SU-DHL-6 (cell line): Measurements from ENCODE around the gene LIPH.

ENCODE experiments used
- H2AFZ ChIP-seq: fragments of 200-600 bp; sonication (generic); 2 replicates; pipeline ENCODE4 v1.6.1; 2014; ENCODE audit warnings: low read depth, mild to moderate bottlenecking, moderate library complexity, mixed read lengths, antibody characterized with exemption, low read length; ENCODE audit not compliant: severe bottlenecking
- H3F3A ChIP-seq: fragments of 200-600 bp; shearing (Covaris generic); 2 replicates; pipeline ENCODE4 v1.6.0; 2016; ENCODE audit warnings: antibody characterized with exemption, mild to moderate bottlenecking; ENCODE audit not compliant: insufficient read depth
- H3K27ac ChIP-seq: fragments of 200-600 bp; sonication (generic); 2 replicates; pipeline ENCODE4 v1.5.1; 2016; ENCODE audit warnings: low read depth, mild to moderate bottlenecking, low read length, moderate library complexity, mixed read lengths
- H3K27me3 ChIP-seq: fragments of 200-600 bp; sonication (generic), shearing (Covaris generic); 2 replicates; pipeline ENCODE4 v1.6.0; 2014; ENCODE audit warnings: mild to moderate bottlenecking, low read length
- H3K36me3 ChIP-seq: fragments of 200-600 bp; sonication (generic); 2 replicates; pipeline ENCODE4 v1.6.1; 2014; ENCODE audit warnings: mild to moderate bottlenecking, low read length, mixed read lengths
- H3K4me2 ChIP-seq: fragments of 300-600, 200-600 bp; shearing (Covaris generic), sonication (generic); 2 replicates; pipeline ENCODE4 v1.6.0; 2014; ENCODE audit warnings: low read length, low read depth, mild to moderate bottlenecking; ENCODE audit not compliant: poor library complexity, severe bottlenecking
- H3K4me3 ChIP-seq: fragments of 200-600 bp; sonication (generic); 2 replicates; pipeline ENCODE4 v1.5.1; 2014; ENCODE audit warnings: antibody characterized with exemption, low read length, mild to moderate bottlenecking, mixed read lengths; ENCODE audit not compliant: insufficient read depth, poor library complexity, severe bottlenecking
- H3K79me2 ChIP-seq: fragments of 200-600 bp; sonication (generic); 2 replicates; pipeline ENCODE4 v1.6.1; 2014; ENCODE audit warnings: mild to moderate bottlenecking, low read length, moderate library complexity; ENCODE audit not compliant: insufficient read depth
- H3K9ac ChIP-seq: fragments of 200-600 bp; sonication (generic); 2 replicates; pipeline ENCODE4 v1.7.0; 2014; ENCODE audit warnings: mild to moderate bottlenecking, low read length
- H3K9me2 ChIP-seq: fragments of 200-600 bp; sonication (generic); replicated peaks from 2 replicates; pipeline ENCODE4 v1.6.1; 2014; ENCODE audit warnings: low read length; ENCODE audit not compliant: insufficient read depth
- H3K9me3 ChIP-seq: fragments of 200-600 bp; sonication (generic); 2 replicates; pipeline ENCODE4 v1.6.1; 2014; ENCODE audit warnings: low read length, mixed read lengths; ENCODE audit not compliant: insufficient read depth
- H4K20me1 ChIP-seq: fragments of 200-600 bp; sonication (generic); 2 replicates; pipeline ENCODE4 v1.6.1; 2014; ENCODE audit warnings: low read depth, mild to moderate bottlenecking, antibody characterized with exemption, low read length, moderate library complexity, mixed read lengths
- EZH2phosphoT487 ChIP-seq: fragments of 200-600 bp; sonication (generic), shearing (Covaris generic); conservative IDR thresholded peaks from 2 replicates; pipeline ENCODE4 v1.6.1; 2018; ENCODE audit warnings: mild to moderate bottlenecking, antibody characterized with exemption, low read length, moderate library complexity, mixed read lengths
- TF ChIP-seq, protein P1 (sequence below): fragments of 200-600 bp; sonication (generic); IDR thresholded peaks from one replicate; pipeline ENCODE4 v1.5.1; 2017; ENCODE audit warnings: antibody characterized with exemption, mild to moderate bottlenecking, low read length, moderate library complexity; ENCODE audit not compliant: insufficient read depth, poor library complexity, severe bottlenecking

The LIPH gene

DNA sequence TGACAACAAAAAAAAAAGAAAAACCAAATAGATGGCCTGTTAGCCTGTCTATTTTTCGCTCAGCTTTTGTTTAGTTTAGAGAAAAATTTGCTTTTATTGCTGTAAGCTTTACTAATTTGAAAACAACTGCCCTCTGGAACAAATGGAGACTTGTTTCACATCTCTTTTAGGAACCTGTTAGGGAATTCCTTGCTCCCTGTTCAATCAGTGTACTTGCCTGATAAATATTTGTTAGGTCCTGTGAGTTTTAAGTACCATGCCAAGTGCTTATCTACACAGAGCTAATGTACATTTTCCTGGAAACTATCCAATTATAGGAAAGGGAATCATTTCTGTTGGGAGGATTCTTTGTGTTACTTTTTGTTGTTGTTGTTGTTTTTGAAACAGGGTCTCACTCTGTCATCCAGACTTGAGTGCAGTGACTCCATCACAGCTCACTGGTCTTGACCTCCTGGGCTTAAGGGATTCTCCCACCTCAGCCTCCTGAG is 3.5 kb upstream of the LIPH start:
- H3K9ac ChIP-seq: no peak overlapping the region
- no peak overlapping the region for H2AFZ ChIP-seq
- H3K36me3 ChIP-seq: no peaks in the 10 kb centered on the region
- H3K27ac ChIP-seq: no peak overlapping the region
- H3K4me3 ChIP-seq: no peak overlapping the region
- H3K9me2 ChIP-seq: no peaks in the 10 kb centered on the region
- H4K20me1 ChIP-seq: no peaks in the 10 kb centered on the region
- H3F3A ChIP-seq: no peaks in the 10 kb centered on the region
- no peaks in the 10 kb centered on the region for H3K9me3 ChIP-seq
- TF ChIP-seq, protein P1, sequence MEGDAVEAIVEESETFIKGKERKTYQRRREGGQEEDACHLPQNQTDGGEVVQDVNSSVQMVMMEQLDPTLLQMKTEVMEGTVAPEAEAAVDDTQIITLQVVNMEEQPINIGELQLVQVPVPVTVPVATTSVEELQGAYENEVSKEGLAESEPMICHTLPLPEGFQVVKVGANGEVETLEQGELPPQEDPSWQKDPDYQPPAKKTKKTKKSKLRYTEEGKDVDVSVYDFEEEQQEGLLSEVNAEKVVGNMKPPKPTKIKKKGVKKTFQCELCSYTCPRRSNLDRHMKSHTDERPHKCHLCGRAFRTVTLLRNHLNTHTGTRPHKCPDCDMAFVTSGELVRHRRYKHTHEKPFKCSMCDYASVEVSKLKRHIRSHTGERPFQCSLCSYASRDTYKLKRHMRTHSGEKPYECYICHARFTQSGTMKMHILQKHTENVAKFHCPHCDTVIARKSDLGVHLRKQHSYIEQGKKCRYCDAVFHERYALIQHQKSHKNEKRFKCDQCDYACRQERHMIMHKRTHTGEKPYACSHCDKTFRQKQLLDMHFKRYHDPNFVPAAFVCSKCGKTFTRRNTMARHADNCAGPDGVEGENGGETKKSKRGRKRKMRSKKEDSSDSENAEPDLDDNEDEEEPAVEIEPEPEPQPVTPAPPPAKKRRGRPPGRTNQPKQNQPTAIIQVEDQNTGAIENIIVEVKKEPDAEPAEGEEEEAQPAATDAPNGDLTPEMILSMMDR: no peak
- TF ChIP-seq EZH2phosphoT487: no peak
- no peak overlapping the region for H3K4me2 ChIP-seq
- H3K79me2 ChIP-seq: no peaks in the 10 kb centered on the region
- no peaks in the 10 kb centered on the region for H3K27me3 ChIP-seq

DNA sequence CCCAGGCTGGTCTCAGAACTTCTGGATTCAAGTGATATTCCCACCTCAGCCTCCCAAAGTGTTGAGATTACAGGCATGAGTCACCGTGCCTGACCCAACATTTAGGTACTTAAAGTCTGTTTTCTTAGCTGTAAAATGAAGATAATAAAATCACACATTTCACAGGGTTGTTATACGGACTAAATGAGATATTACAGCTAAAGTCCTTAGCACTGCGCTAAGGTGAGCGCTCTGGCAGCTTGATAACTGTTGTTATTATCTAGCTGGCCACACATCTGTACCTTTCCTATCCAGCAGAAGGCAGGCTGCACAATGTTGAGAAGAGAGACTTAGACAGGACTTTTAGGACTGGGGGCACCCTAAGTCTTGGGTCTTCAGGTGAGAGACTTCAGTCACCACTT is 2.7 kb upstream of the LIPH start:
- Histone ChIP-seq H3K36me3 (no peaks in the 10 kb centered on the region), H3K27ac (no peak overlapping the region), H4K20me1 (no peaks in the 10 kb centered on the region), H3K27me3 (no peaks in the 10 kb centered on the region), H3F3A (no peaks in the 10 kb centered on the region), H3K9me2 (no peaks in the 10 kb centered on the region), H2AFZ (no peak overlapping the region), H3K9ac (no peak overlapping the region), H3K4me2 (no peak overlapping the region), H3K9me3 (no peaks in the 10 kb centered on the region), H3K4me3 (no peak overlapping the region), H3K79me2 (no peaks in the 10 kb centered on the region)
- TF ChIP-seq EZH2phosphoT487: no peak
- TF ChIP-seq, protein P1: no peak

DNA sequence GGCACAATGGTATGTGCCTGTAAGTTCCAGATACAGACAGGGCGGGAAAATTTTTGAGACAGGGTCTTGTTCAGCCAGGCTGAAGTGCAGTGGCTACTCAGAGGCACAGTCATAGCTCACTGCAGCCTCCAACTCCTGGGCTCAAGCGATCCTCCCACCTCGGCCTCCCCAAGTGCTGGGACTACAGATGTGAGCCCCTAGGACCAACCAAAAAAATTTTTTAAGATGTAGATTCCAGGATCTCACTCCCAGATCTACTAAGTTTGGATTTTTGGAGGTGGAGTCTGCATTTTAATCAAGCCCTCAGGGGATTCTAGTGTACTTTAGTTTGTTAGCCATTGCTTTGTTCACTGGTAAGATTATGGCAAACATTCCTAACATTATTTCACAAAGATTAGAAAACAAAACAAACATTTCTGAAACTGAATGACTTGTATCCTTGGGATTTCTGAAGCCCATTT is 2.7 kb downstream of the LIPH start:
- TF ChIP-seq, protein P1: no peak
- no peak for TF ChIP-seq EZH2phosphoT487
- Histone ChIP-seq H3K27ac (no peak overlapping the region), H3K27me3 (no peaks in the 10 kb centered on the region), H3K4me2 (no peak overlapping the region), H3K9me3 (no peaks in the 10 kb centered on the region), H3K79me2 (no peaks in the 10 kb centered on the region), H3K9ac (no peak overlapping the region), H4K20me1 (no peaks in the 10 kb centered on the region), H2AFZ (no peak overlapping the region), H3K4me3 (no peak overlapping the region), H3K36me3 (no peaks in the 10 kb centered on the region), H3F3A (no peaks in the 10 kb centered on the region), H3K9me2 (no peaks in the 10 kb centered on the region)
